Activated CD8-positive, alpha-beta memory T cell treated with anti-CD3 and anti-CD28 coated beads, Interleukin-2, amount 50 U/mL, for 48 hours (primary cell): ENCODE data around the gene TSC2.
A peak's percentile ranks its signal among the peaks of the same experiment; 100 is the strongest.
"Not testable (repeated sequence)": the region's sequence is repeated elsewhere in the genome, so short reads cannot be mapped to it uniquely, and the experiment has no call there.

ENCODE experiments used
- DNase-seq: peaks from one replicate; pipeline ENCODE4 v3.0.0-alpha.2; 2020

Gene TSC2

GRCh38 chr16:2011726-2012125 is 36.1 kb upstream of the TSC2 start:
- DNase-seq = not testable (repeated sequence)

DNA sequence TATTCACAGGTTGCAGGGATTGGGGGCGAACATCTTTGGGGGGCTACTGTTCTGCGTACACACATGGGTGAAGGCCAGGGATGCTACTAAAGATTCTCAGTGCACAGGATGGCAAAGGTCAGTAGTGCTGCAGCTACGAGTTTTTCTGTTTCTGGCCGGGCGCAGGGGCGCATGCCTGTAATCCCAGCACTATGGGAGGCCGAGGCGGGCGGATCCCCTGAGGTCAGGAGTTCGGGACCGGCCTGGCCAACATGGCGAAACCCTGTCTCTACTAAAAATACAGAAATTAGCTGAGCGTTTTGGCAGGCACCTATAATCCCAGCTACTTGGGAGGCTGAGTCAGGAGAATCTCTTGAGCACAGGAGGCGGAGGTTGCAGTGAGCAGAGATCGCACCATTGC is 34.3 kb upstream of the TSC2 start:
- no peak for DNase-seq

GRCh38 chr16:2015117-2015946 is 32.5 kb upstream of the TSC2 start:
- DNase-seq = no peak

DNA sequence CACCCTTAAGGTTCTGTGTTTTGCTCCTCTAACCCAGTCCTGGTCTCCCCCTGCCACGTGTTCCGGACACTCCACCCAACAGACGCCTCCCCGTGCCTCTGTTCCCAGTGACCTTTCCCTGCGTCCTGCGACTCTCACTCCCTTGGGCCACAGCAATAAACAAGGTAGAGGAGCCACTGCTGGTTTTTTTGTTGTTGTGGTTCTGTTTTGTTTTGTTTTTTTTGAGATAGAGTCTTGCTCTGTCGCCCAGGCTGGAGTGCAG is 31.9 kb upstream of the TSC2 start:
- no peak for DNase-seq

DNA sequence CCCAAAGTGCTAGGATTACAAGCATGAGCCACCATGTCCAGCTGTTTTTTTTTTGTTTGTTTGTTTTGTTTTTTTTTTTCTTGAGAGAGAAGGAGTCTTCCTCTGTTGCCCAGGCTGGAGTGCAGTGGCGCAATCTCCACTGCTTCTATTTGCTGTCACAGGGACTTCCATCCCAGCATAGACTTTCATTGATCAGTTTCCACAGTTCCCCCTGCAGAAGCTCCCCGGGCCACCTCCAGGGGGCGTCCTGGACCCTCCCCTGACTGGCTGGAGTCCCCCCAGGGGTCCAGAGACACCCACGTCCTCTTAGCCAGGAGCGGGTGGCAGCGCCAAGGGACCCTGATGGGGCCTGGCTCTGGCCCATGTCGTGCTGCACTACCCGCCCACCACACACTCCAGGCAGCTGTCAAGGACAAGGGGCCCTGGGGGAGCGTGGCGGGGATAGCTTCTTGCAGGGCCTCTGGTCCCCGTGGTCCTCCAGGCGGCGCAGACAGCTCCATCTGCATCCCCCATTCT is 31.3 kb upstream of the TSC2 start:
- DNase-seq = peak; percentile 66

DNA sequence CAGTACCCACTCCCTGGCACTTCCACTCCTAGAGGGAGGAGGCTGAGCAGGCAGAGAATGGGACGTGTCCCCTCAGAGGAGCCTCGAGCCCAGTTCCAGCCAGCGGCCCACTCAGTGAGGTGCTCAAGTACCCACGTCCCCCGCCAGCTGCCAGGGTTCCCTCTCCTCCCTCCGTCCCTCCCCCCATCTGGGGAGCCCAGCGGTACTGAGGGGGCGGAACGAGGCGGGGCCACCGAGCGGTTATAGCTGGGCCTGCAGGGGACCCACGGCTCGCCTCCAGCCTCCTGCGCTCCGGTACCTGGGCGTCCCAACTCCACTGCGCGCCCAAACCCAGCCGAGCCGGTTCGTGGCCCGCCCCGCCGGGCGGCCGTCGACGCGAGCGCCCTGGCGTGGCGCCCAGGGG is 28.3 kb upstream of the TSC2 start, which contains the start of gene NPW:
Gene NPW, plus strand, starts transcription at position 268 of the 403 bp plus-strand sequence.
- DNase-seq = no peak

GRCh38 chr16:2019921-2020831 is 27.6 kb upstream of the TSC2 start:
- DNase-seq = no peak

- peak; percentile 70 for DNase-seq
Observed at GRCh38 chr16:2022723-2023091, 25.1 kb upstream of the TSC2 start.

DNA sequence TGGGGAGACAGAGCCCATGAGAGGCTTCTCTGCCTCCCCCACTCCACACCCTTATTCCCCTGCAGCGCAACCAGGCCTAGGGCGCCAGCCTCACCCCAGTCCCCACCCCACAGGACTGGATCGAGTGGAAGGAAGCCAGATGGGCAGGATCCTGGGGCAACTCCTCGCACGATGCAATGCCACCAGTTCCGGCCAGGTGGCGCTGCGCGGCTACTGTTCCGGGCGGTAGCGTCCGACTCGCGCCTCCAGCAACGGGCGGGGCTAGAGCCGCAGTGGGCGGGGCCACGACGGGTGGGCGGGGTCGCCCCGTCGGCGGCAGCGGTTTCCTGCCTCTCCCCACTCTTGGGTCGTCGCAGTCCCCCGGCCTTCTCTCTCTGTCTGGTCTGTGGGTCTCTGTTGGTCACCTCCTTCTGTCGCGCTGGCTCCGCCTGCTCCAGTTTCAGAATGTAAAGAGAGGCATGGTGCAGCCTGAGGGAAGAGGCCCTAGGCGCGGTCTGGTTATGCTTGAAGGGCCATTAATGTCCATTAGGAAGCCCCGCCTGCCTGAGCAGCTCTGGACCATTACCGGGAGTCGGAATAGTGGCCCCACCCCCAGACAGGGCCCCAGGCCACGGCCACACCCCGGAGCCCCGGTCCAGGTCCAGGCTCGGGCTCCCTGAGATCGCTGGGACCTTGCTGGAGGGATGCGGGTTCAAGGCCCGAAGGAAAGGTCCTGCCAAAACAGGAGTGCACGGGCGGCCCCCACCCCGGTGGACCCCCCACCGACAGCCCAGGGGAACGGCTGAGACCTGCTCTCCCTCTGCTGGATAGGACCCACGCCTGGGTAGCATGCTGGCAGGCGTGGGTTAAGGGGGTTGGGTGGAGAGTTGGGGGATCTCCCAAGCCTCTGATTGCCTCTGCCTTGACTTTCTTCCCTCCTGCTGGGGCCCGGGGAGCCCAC is 24.4 kb upstream of the TSC2 start:
- DNase-seq = peak; percentile 100

- DNase-seq = no peak
Observed at GRCh38 chr16:2024032-2024420, 23.8 kb upstream of the TSC2 start.

DNA sequence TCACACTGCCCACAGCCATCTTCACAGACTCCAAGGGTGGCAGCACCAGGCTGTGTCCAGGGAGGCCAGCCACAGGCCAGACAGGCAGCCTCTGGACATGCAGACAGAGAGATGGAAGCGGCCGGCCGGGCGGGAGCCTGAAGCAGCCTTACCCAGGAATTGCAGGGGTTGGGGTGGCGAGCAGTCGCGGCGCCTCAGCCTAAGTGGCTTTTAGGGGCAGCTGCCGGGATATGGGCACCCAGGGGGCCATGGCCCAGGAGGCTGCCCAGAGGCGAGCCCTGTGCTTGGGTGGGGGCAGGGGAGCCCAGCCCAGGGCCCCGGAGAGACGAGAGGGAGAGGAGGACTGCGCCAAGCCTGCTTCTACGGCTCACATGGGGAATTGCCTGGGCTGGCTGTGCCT is 22.5 kb upstream of the TSC2 start:
- DNase-seq = no peak

DNA sequence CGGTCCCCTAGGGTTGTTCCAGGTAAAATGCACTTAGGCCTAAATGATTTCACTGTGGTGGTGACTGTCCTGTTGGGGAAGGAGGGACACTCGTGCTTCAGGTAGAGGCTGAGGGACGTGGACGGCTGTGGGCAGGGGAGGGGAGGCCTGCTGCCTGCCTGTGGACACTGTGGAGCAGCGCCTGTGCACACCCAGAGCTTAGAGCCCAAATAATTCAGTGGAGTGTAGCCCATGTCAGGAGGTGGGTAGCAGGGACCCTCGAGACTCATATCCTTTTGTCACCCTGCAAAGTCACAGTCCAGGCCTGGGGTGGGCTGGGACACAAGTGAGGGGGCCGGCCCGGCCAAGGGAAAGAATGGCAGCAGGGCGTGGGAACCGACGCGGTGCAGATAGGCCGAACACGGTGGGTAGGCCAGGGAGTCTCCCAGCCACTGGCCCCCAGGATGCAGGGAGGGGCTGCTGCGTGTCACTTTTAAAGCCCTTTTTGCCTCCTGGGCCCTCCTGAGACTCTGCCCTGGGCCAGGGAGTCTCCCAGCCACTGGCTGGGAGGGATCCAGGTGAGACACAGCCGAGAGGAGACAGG is 21.8 kb upstream of the TSC2 start:
- DNase-seq = no peak

DNA sequence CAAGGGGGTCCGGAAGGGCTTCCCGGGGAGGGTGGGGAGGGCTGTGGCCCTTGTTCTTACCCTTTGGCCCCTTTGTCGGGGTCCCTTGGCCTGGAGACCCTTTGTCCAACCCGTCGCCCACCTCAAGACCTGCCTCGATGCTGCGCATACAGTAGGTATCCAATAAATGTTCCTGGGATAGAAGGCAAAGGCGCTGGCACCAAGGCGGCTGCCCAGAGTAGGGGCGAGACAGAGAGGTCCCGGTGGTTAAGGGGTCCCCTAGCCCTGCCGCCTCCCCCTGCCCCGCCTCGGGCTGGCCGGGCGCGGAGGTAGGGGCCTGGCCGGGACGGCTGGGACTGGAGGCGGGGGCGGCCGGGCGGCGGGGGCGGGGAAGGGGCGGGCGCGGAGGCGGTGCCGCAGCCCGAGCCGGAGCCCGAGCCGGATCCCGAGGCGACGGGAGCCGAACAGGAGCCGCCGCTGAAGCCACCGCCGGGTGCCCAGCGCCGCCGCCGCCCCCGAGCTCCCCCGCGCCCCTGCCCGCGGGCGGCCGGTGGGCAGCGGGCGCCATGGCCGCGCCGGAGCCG is 21.2 kb upstream of the TSC2 start, which contains the start of gene NHERF2:
Gene NHERF2, plus strand, starts transcription at position 442 of the 563 bp plus-strand sequence. Its CDS starts 104 bp downstream, at position 546.
- no peak for DNase-seq

DNA sequence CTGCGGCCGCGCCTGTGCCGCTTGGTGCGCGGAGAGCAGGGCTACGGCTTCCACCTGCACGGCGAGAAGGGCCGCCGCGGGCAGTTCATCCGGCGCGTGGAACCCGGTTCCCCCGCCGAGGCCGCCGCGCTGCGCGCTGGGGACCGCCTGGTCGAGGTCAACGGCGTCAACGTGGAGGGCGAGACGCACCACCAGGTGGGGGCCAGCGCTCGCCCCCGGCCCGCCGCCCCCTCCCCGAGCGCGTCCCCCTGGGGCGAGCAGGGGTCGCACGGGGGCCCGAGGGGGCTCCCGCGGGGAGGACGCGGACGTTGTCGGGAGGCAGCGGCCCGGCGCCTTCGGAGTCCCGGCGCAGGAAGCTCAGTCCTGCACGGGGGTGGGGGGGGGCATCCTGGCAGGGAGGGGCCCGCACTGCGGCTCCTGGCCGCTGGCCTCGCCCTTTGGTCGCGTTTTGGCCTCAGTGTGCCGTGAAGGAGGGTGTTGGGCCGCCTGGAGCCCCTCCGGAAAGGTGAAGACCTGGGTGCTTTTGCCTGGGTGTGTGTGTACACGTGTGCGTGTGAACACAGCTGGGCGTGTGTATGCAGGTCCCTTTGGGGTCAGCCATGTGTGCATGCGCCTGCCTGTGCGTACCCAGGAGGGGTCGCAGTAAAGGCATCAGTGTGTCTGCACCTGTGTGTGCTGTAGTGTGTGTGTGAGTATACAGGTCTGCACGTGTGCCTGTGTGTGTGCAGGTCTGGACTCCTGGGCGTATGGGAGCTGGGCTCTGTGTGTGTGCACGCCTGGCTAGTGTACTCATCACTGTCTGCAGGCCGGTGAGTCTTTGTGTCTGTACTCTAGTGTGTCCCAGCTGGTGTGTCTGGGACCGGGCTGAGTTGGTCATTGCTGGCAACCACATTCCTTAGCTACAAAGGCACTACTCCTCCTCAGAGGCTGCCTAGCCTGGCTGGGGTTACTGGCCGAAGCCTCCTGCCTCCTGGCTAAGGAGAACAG is 20.5 kb upstream of the TSC2 start:
- peak; percentile 65 for DNase-seq

- DNase-seq = no peak
Observed at GRCh38 chr16:2028146-2028545, 19.6 kb upstream of the TSC2 start.

DNA sequence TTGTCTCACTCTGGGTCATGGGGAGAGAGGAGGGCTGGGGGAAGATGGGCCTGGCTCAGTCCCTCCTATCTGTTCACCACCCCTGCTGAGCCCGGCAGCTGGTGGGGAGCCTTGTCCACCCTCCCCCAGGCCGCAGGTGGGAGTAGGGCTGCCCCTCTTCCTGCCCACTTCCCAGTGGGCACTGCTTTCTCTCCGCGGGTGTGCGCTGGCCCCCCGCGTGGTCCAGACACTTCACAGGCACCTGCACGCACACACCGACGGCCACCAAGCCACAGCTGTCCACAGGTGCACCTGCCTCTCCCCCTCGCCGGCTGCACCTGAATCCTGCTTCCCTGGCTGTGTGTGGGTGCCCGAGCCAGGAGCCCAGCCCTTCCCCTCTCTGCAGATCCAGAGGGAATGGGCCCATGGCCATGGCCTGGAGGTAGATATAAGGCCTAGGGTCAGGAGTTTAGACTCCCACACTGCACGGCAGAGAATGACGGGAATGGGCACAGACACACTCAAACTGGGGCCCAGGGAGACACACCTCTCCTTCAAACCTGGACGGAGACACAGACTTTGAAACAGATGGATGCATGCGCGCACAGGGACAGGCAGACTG is 19.1 kb upstream of the TSC2 start:
- no peak for DNase-seq

- DNase-seq = no peak
Observed at GRCh38 chr16:2029350-2029749, 18.4 kb upstream of the TSC2 start.

DNA sequence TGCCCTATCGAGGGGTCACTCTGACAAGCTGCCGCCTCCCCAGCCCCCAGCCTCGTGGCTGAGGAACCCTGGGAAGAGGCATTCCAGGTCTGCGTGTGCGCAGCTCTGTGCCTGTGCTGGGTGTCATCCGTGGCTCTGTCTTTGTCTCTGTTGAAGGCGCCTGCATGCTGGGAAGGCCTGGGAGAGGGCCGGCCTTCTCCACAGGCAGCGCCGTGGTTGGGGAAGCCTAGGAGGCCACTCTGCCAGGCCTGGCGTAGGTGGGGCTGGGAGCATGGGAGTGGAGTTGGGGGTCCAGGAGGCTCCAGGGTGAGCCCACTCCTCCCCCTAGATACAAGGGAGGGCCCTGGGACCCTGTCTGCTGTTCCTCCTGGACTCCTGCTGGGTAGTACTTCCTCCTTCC is 17.7 kb upstream of the TSC2 start:
- DNase-seq = no peak

- DNase-seq = no peak
Observed at GRCh38 chr16:2031081-2031577, 16.7 kb upstream of the TSC2 start.
